H1 (cell line): Measurements from ENCODE around the gene YWHAG. TPM values are rescaled to one million over a fixed set of nuclear protein-coding genes. Genes with fewer than 3 reads are reported as not detected.

Source experiments
- CTCF ChIA-PET: fragments of 300-600 bp; sonication (Branson Sonifier 250); formaldehyde crosslinking; loops from one replicate; lab custom pipeline; 2021; ENCODE audit not compliant: partially characterized antibody; lab: Charles Lee
- POLR2A ChIA-PET: fragments of 300-600 bp; sonication (Branson Sonifier 250); formaldehyde crosslinking; loops from one replicate; lab custom pipeline; 2021; ENCODE audit warnings: inconsistent platforms; ENCODE audit not compliant: partially characterized antibody; lab: Charles Lee
- DNase-seq, 2 experiments: peaks; one replicate each; pipeline versions ENCODE4 v3.0.0 to v3.0.0-alpha.2; 2010 to 2022; ENCODE audit warnings: low spot score in 2 of 2, low read depth in 1 of 2, mixed read lengths in 1 of 2
- FAIRE-seq: peaks from 2 replicates; lab custom pipeline; 2011; peaks lifted over from hg19 to GRCh38; lab: Jason Lieb, UNC
- H2AFZ ChIP-seq: 2 replicates; pipeline ENCODE4 v1.8.1; 2012; ENCODE audit warnings: low read length, inconsistent platforms
- H2AK5ac ChIP-seq: 2 replicates; pipeline ENCODE4 v1.6.1; 2013; ENCODE audit warnings: low read depth, low read length
- H2BK120ac ChIP-seq: replicated peaks from 2 replicates; pipeline ENCODE3; 2013; ENCODE audit warnings: low read depth, low read length, inconsistent platforms
- H2BK12ac ChIP-seq: 2 replicates; pipeline ENCODE4 v1.6.1; 2013; ENCODE audit warnings: low read depth, low read length
- H2BK15ac ChIP-seq: 2 replicates; pipeline ENCODE4 v1.6.1; 2013; ENCODE audit warnings: low read length
- H2BK20ac ChIP-seq: 2 replicates; pipeline ENCODE4 v1.6.1; 2013; ENCODE audit warnings: low read length
- H2BK5ac ChIP-seq: 2 replicates; pipeline ENCODE4 v1.6.1; 2013; ENCODE audit warnings: low read depth, low read length
- H3K14ac ChIP-seq: 2 replicates; pipeline ENCODE4 v1.6.1; 2013; ENCODE audit warnings: inconsistent platforms; ENCODE audit not compliant: insufficient read length
- H3K18ac ChIP-seq: 2 replicates; pipeline ENCODE4 v1.6.1; 2013; ENCODE audit warnings: low read length; ENCODE audit errors: extremely low read depth
- H3K23ac ChIP-seq: 2 replicates; pipeline ENCODE4 v1.6.1; 2013; ENCODE audit warnings: inconsistent platforms; ENCODE audit not compliant: insufficient read length
- H3K23me2 ChIP-seq: 2 replicates; pipeline ENCODE4 v1.6.1; 2013; ENCODE audit warnings: low read depth, low read length
- H3K27ac ChIP-seq: 2 replicates; pipeline ENCODE4 v1.6.1; 2011; ENCODE audit warnings: low read depth, low read length, inconsistent platforms
- H3K27me3 ChIP-seq, 4 experiments: replicated peaks in 1 of 4; 1 replicate in 1 of 4; 2 replicates in 3 of 4; pipeline versions ENCODE4 v1.6.1 to v1.8.1; 2011 to 2013; ENCODE audit warnings: low read length in 3 of 4, mild to moderate bottlenecking in 3 of 4, inconsistent platforms in 2 of 4, mixed read lengths in 2 of 4, moderate library complexity in 1 of 4; ENCODE audit not compliant: control insufficient read depth in 3 of 4, insufficient read depth in 3 of 4; ENCODE audit errors: extremely low read depth in 1 of 4
- H3K36me3 ChIP-seq, 4 experiments: 2 replicates each; pipeline versions ENCODE4 v1.6.1 to v1.8.1; 2011 to 2013; ENCODE audit warnings: mild to moderate bottlenecking in 4 of 4, low read length in 3 of 4, moderate library complexity in 2 of 4, control low read depth in 1 of 4, inconsistent platforms in 1 of 4; ENCODE audit not compliant: insufficient read depth in 4 of 4, control insufficient read depth in 2 of 4
- H3K4ac ChIP-seq: replicated peaks from 2 replicates; pipeline ENCODE3; 2013; ENCODE audit warnings: low read length, low read depth, mixed read lengths, inconsistent platforms; ENCODE audit not compliant: insufficient read length
- H3K4me1 ChIP-seq, 4 experiments: replicated peaks in 1 of 4; 1 replicate in 1 of 4; 2 replicates in 3 of 4; pipeline versions ENCODE4 v1.6.1 to v1.8.1; 2011 to 2013; ENCODE audit warnings: low read length in 3 of 4, inconsistent platforms in 2 of 4, mixed read lengths in 1 of 4; ENCODE audit not compliant: insufficient read depth in 4 of 4, control insufficient read depth in 3 of 4
- H3K4me2 ChIP-seq, 2 experiments: 2 replicates each; pipeline versions ENCODE4 v1.6.1 to v1.8.1; 2011 to 2013; ENCODE audit warnings: low read depth in 2 of 2, low read length in 2 of 2, control low read depth in 1 of 2, inconsistent platforms in 1 of 2, mild to moderate bottlenecking in 1 of 2; ENCODE audit not compliant: insufficient read depth in 1 of 2
- H3K4me3 ChIP-seq, 4 experiments: fragments of 200-600, 300-600 bp in 1 of 4; sonication (generic), shearing (Covaris generic), sonication (Bioruptor Twin) in 1 of 4; 2 replicates each; pipeline versions ENCODE4 v1.5.1 to v1.8.1; 2011 to 2016; ENCODE audit warnings: low read length in 4 of 4, low read depth in 3 of 4, control low read depth in 2 of 4, inconsistent platforms in 2 of 4, mild to moderate bottlenecking in 2 of 4, mixed read lengths in 1 of 4, moderate library complexity in 1 of 4; ENCODE audit not compliant: insufficient read depth in 2 of 4; ENCODE audit errors: extremely low read depth in 1 of 4
- H3K56ac ChIP-seq: replicated peaks from 2 replicates; pipeline ENCODE3; 2013; ENCODE audit warnings: low read depth, mild to moderate bottlenecking, mixed read lengths, low read length, inconsistent platforms; ENCODE audit not compliant: insufficient read length
- H3K79me1 ChIP-seq: 2 replicates; pipeline ENCODE4 v1.6.1; 2013; ENCODE audit warnings: low read depth, low read length, control low read depth
- H3K79me2 ChIP-seq, 2 experiments: 2 replicates each; pipeline versions ENCODE4 v1.6.1 to v1.8.1; 2012 to 2013; ENCODE audit warnings: low read length in 2 of 2, mild to moderate bottlenecking in 2 of 2, inconsistent platforms in 1 of 2; ENCODE audit not compliant: insufficient read depth in 2 of 2, control insufficient read depth in 1 of 2
- H3K9ac ChIP-seq, 4 experiments: replicated peaks in 1 of 4; 1 replicate in 1 of 4; 2 replicates in 3 of 4; pipeline versions ENCODE4 v1.6.1 to v1.8.1; 2011 to 2013; ENCODE audit warnings: low read depth in 3 of 4, low read length in 3 of 4, control low read depth in 2 of 4, mild to moderate bottlenecking in 2 of 4, moderate library complexity in 2 of 4, inconsistent platforms in 1 of 4; ENCODE audit errors: extremely low read depth in 1 of 4
- H3K9me3 ChIP-seq, 2 experiments: 2 replicates each; pipeline versions ENCODE4 v1.6.1 to v1.8.1; 2012 to 2013; ENCODE audit warnings: mild to moderate bottlenecking in 2 of 2, moderate library complexity in 2 of 2, control low read depth in 1 of 2, inconsistent platforms in 1 of 2, low read depth in 1 of 2, low read length in 1 of 2, mixed read lengths in 1 of 2; ENCODE audit not compliant: insufficient read depth in 2 of 2
- H4K20me1 ChIP-seq, 2 experiments: replicated peaks in 1 of 2; 2 replicates each; pipeline versions ENCODE3 to v1.8.1; 2011 to 2013; ENCODE audit warnings: inconsistent platforms in 2 of 2, low read length in 2 of 2, mild to moderate bottlenecking in 1 of 2; ENCODE audit not compliant: insufficient read depth in 2 of 2, control insufficient read depth in 1 of 2
- H4K5ac ChIP-seq: 2 replicates; pipeline ENCODE4 v1.6.1; 2013; ENCODE audit warnings: low read length, low read depth, mixed read lengths, inconsistent platforms; ENCODE audit not compliant: insufficient read length
- H4K8ac ChIP-seq: 2 replicates; pipeline ENCODE4 v1.8.0; 2013; ENCODE audit warnings: mild to moderate bottlenecking, moderate library complexity, low read length, inconsistent platforms; ENCODE audit not compliant: insufficient read depth; ENCODE audit errors: extremely low read depth
- H4K91ac ChIP-seq: replicated peaks from 2 replicates; pipeline ENCODE3; 2013; ENCODE audit warnings: low read length, mixed read lengths, inconsistent platforms; ENCODE audit not compliant: insufficient read length
- ATF3 ChIP-seq: IDR thresholded peaks from 2 replicates; pipeline ENCODE4 v1.6.1; 2011; ENCODE audit warnings: low read depth, mild to moderate bottlenecking, low read length; ENCODE audit not compliant: insufficient read depth
- BCL11A ChIP-seq, 2 experiments: IDR thresholded peaks; one replicate each; pipeline ENCODE4 v1.6.1; 2011; ENCODE audit warnings: low read depth in 2 of 2, low read length in 2 of 2, mild to moderate bottlenecking in 2 of 2
- EZH2 ChIP-seq: fragments of 200-600 bp; sonication (generic); IDR thresholded peaks from 2 replicates; pipeline ENCODE4 v1.7.1; 2012; ENCODE audit warnings: low read depth, mild to moderate bottlenecking, moderate library complexity, low read length, inconsistent platforms; ENCODE audit not compliant: severe bottlenecking
- JUND ChIP-seq: IDR thresholded peaks from 2 replicates; pipeline ENCODE4 v1.6.1; 2011; ENCODE audit warnings: mild to moderate bottlenecking, improper control_type of control experiment, low read length
- NANOG ChIP-seq: IDR thresholded peaks from 2 replicates; pipeline ENCODE4 v1.6.1; 2011; ENCODE audit warnings: low read length, low read depth, mild to moderate bottlenecking, inconsistent platforms; ENCODE audit not compliant: insufficient read depth, poor library complexity, severe bottlenecking
- RNF2 ChIP-seq: fragments of 200-900, 300-1000 bp; sonication (generic); IDR thresholded peaks from 2 replicates; pipeline ENCODE4 v1.7.1; 2016; ENCODE audit warnings: borderline replicate concordance, low read depth, mild to moderate bottlenecking, antibody characterized with exemption, low read length; ENCODE audit not compliant: poor library complexity, severe bottlenecking; ENCODE audit errors: missing control alignments
- SAP30 ChIP-seq: fragments of 300-600 bp; sonication (generic); IDR thresholded peaks from 2 replicates; pipeline ENCODE4 v1.7.1; 2012; ENCODE audit warnings: low read length, moderate library complexity, mild to moderate bottlenecking, inconsistent platforms; ENCODE audit not compliant: insufficient read depth, insufficient replicate concordance
- TAF1 ChIP-seq: IDR thresholded peaks from 2 replicates; pipeline ENCODE4 v1.6.1; 2011; ENCODE audit warnings: mild to moderate bottlenecking, low read depth, low read length
- TAF7 ChIP-seq: optimal IDR thresholded peaks from 2 replicates; pipeline ENCODE3; 2011; ENCODE audit warnings: low read depth, mild to moderate bottlenecking, inconsistent platforms, low read length, moderate library complexity, borderline replicate concordance
- WGBS, 2 experiments: shearing (Covaris generic) in 1 of 2; methylation state at CpG; one replicate each; pipeline versions ENCODE4 v1.1.6 to v1.1.7; 2013 to 2015; ENCODE audit warnings: low lambda C conversion rate in 2 of 2, mixed read lengths in 2 of 2, inconsistent platforms in 1 of 2, low coverage in 1 of 2, missing lambda C conversion rate in 1 of 2; ENCODE audit not compliant: insufficient replicate concordance in 2 of 2, insufficient coverage in 1 of 2, insufficient read length in 1 of 2; ENCODE audit errors: extremely low coverage in 1 of 2, missing lambda C conversion rate in 1 of 2; 5-methylcytosine and 5-hydroxymethylcytosine counted together
- polyA plus RNA-seq, 7 experiments: library from polyadenylated mRNA; depleted of rRNA in 3 of 7; stranded (reverse) in 5 of 7; unstranded in 2 of 7; fragments of >200 nt in 5 of 7; fragments of 200-250 nt in 2 of 7; gene quantifications; 1 replicate in 5 of 7; 2 replicates in 1 of 7; 4 replicates in 1 of 7; pipeline versions ENCODE4 v1.2.1 to v1.2.3, GENCODE V29; 2011 to 2013; ENCODE audit warnings: missing spikeins in 2 of 7, mixed read lengths in 2 of 7
- total RNA-seq: library from RNA; stranded (reverse); fragmentation: NEBNext Ultra II Directional; extraction: Animal tissue kit (Norgen Biotek cat#: 25700); gene quantifications from 2 replicates; pipeline ENCODE4 v1.2.1, GENCODE V29; 2021

YWHAG gene
- total and polyA plus RNA-seq, 2 of the 8 experiments (the other 6 are each of a cell fraction or from before 2014, with no cell fraction given) = 57.2 to 241 TPM

- DNase-seq = peak; percentile 95 to 100
- POLR2A ChIA-PET = interaction anchor here (0.7 to 2.9 kb wide), 15 partner anchors 9 to 114 kb away, joined by 3 to 14 read pairs (median 4); partner anchors contain the start of gene HSPB1
- no peak for TF ChIP-seq RNF2
- TF ChIP-seq JUND = peak; percentile 67; the same call in 1 of the 2 replicates
- TF ChIP-seq TAF7 = peak; percentile 20
- TF ChIP-seq ATF3 = 0 out of 2 replicates have a peak, but pooled peaks have one; percentile 39
- TF ChIP-seq EZH2 = no peak
- no peak for TF ChIP-seq NANOG
- TF ChIP-seq SAP30 = no peak
- no peak for TF ChIP-seq TAF1
- no peak for TF ChIP-seq BCL11A (IDR thresholded peaks at IDR 0.05; ENCODE audit: low read depth in 2 of 2, low read length in 2 of 2)
Measured at GRCh38 chr7:76314042-76314721, 44.6 kb downstream of the YWHAG start.

More at GRCh38 chr7:76314042-76314721, 44.6 kb downstream of the YWHAG start:
- Histone ChIP-seq H3K23me2 (peaks cover 4% of the 10 kb centered on the region; the same call in 1 of the 2 replicates), H2BK5ac (no peak overlapping the region), H3K14ac (no peak overlapping the region), H2BK12ac (peak overlapping the region; percentile 87; the same call in 1 of the 2 replicates), H4K8ac (peak overlapping the region; percentile 92; the same call in 1 of the 2 replicates), H3K9me3 (no peaks in the 10 kb centered on the region; a peak in 1 of 4 replicates), H2AFZ (peak overlapping the region; percentile 60), H2AK5ac (no peak overlapping the region), H4K5ac (peak overlapping the region; percentile 69), H3K4me2 (peak overlapping the region in 1 of 2 experiments; percentile 79; a peak in 3 of 4 replicates), H3K4me3 (peak overlapping the region in 3 of 4 experiments; percentile 34 to 62 (median 49); a peak in 5 of 8 replicates), H2BK120ac (no peak overlapping the region), H3K9ac (no peak overlapping the region; a peak in 1 of 7 replicates), H3K4ac (no peak overlapping the region), H3K18ac (peak overlapping the region; percentile 71; the same call in 1 of the 2 replicates), H3K79me2 (no peaks in the 10 kb centered on the region), H3K56ac (no peak overlapping the region), H3K79me1 (no peaks in the 10 kb centered on the region), H3K36me3 (no peaks in the 10 kb centered on the region), H2BK20ac (peak overlapping the region; percentile 93; the same call in 1 of the 2 replicates), H2BK15ac (peak overlapping the region; percentile 40; the same call in 1 of the 2 replicates), H3K27me3 (no peaks in the 10 kb centered on the region), H3K23ac (no peak overlapping the region), H3K4me1 (peaks cover 0 to 14% (median 7%) of the 10 kb centered on the region in 4 experiments; a peak in 6 of 7 replicates), H3K27ac (no peak overlapping the region), H4K91ac (peak overlapping the region; percentile 90), H4K20me1 (no peaks in the 10 kb centered on the region)
- 10% methylated on average over 14 of the region's 15 CpGs; no CpG with 5 or more reads in 1 of the 2 experiments for WGBS, 2 experiments
- CTCF ChIA-PET = interaction anchor here (0.5 to 20.9 kb wide), 41 partner anchors 8 to 285 kb away, joined by 3 to 426 read pairs (median 4); partner anchors contain the start of genes HSPB1, MDH2, SRRM3 and STYXL1
- FAIRE-seq = no peak
